Esophagus squamous epithelium (tissue), 5 donors: Measurements from ENCODE around the gene RNF135. TPM values are rescaled to one million over a fixed set of nuclear protein-coding genes. Genes with fewer than 3 reads are reported as not detected.

Experiments used
- DNase-seq: peaks from one replicate; lab custom pipeline; 2025; lab: John Stamatoyannopoulos, UW
- H3K27ac ChIP-seq, 4 donors: fragments of 200-600 bp; sonication (generic); one replicate each; pipeline ENCODE4 v1.5.1; 2016 to 2019; ENCODE audit warnings: mild to moderate bottlenecking in 1 of 4
- H3K27me3 ChIP-seq, 4 donors: fragments of 200-600 bp; sonication (generic); 1 replicate in 3 of 4; 2 replicates in 1 of 4; pipeline versions ENCODE4 v1.5.1 to v1.6.0; 2017 to 2021; ENCODE audit warnings: antibody characterized with exemption in 1 of 4
- H3K36me3 ChIP-seq, 3 donors: fragments of 200-600 bp; sonication (generic); one replicate each; pipeline ENCODE4 v1.5.1; 2016 to 2019
- H3K4me1 ChIP-seq, 3 donors: fragments of 200-600 bp; sonication (generic); one replicate each; pipeline ENCODE4 v1.5.1; 2017 to 2019
- H3K4me3 ChIP-seq, 4 donors: fragments of 200-600 bp; sonication (generic); 1 replicate in 3 of 4; 2 replicates in 1 of 4; pipeline ENCODE4 v1.5.1; 2016 to 2019; ENCODE audit warnings: mild to moderate bottlenecking in 2 of 4, moderate library complexity in 1 of 4
- H3K9me3 ChIP-seq, 3 donors: fragments of 200-600 bp; sonication (generic); one replicate each; pipeline ENCODE4 v1.5.1; 2016 to 2019
- CTCF ChIP-seq, 6 experiments: fragments of 450-650 bp in 4 of 6; fragments of 200-600 bp in 2 of 6; sonication (generic) in 2 of 6; IDR thresholded peaks; one replicate each; pipeline ENCODE4 v1.5.1; 2016 to 2019; ENCODE audit warnings: antibody characterized with exemption in 6 of 6, mild to moderate bottlenecking in 4 of 6, moderate library complexity in 4 of 6
- POLR2A ChIP-seq, 4 donors: fragments of 450-650 bp; IDR thresholded peaks; one replicate each; pipeline ENCODE4 v1.6.1; 2017; ENCODE audit warnings: antibody characterized with exemption in 4 of 4, mild to moderate bottlenecking in 4 of 4, moderate library complexity in 3 of 4
- intact Hi-C: fragments of 100-400 bp; cut with DNase I; formaldehyde crosslinking; loops from one replicate; pipeline ENCODE4 v1.15.0; 2022
- small RNA-seq, 4 donors: library from RNA; depleted of rRNA; stranded (forward); fragments of <200 nt; gene quantifications; one replicate each; pipeline ENCODE3, GENCODE V24; 2016
- total RNA-seq, 4 donors: library from RNA; depleted of rRNA; stranded (reverse); fragments of >200 nt; gene quantifications; one replicate each; pipeline ENCODE4 v1.1.0, GENCODE V29; 2016
- donor health status: DM: yes; HTN: yes; CAD: no.

The RNF135 gene
- total RNA-seq, 4 donors from 2014 or later: 19.7 to 27.1 (median 21.9) TPM

GRCh38 chr17:31048142-31048541 is 77.3 kb downstream of the RNF135 start:
- Histone ChIP-seq H3K27ac (no peak overlapping the region), H3K27me3 (no peaks in the 10 kb centered on the region), H3K4me1 (peaks cover 0 to 20% (median 11%) of the 10 kb centered on the region in 3 donors), H3K4me3 (no peak overlapping the region), H3K36me3 (no peaks in the 10 kb centered on the region), H3K9me3 (no peaks in the 10 kb centered on the region)
- DNase-seq: no peak
- intact Hi-C loops: no loop called here
- TF ChIP-seq CTCF (IDR thresholded peaks at IDR 0.05) (no peak), POLR2A (IDR thresholded peaks at IDR 0.05) (no peak)

GRCh38 chr17:31048780-31049179 is 77.9 kb downstream of the RNF135 start:
- Histone ChIP-seq H3K9me3 (no peaks in the 10 kb centered on the region), H3K4me1 (peaks cover 0 to 26% (median 11%) of the 10 kb centered on the region in 3 donors), H3K36me3 (no peaks in the 10 kb centered on the region), H3K27ac (no peak overlapping the region), H3K4me3 (no peak overlapping the region), H3K27me3 (no peaks in the 10 kb centered on the region)
- DNase-seq: no peak
- intact Hi-C loops: no loop called here
- TF ChIP-seq CTCF (IDR thresholded peaks at IDR 0.05) (no peak), POLR2A (IDR thresholded peaks at IDR 0.05) (no peak)

Small RNAs within 50 kb of the gene (small RNA-seq; reads per million reads assigned to genes)
- gene AC138207.3 (0 reads per million in 4 donors), gene RN7SL138P (0 reads per million in 4 donors)

Other genes starting within 250 kb of the RNF135 start
- gene CRLF3, start 146.3 kb upstream of the RNF135 start, total RNA-seq: 10 to 100 TPM; 13.3 to 27.4 (median 20.4) TPM
- gene ATAD5, start 139.1 kb upstream of the RNF135 start, total RNA-seq: 1 to 10 TPM; 2.5 to 6.7 (median 3.3) TPM
- 10 to 100 TPM in 2 of 4 donors, 1 to 10 TPM in 2; 3.6 to 17.0 (median 9.2) TPM for gene TEFM, start 64.8 kb upstream of the RNF135 start, total RNA-seq
- 10 to 100 TPM in 1 of 4 donors, 1 to 10 TPM in 3; 3.0 to 15.0 (median 9.4) TPM for gene ADAP2, start 49.1 kb upstream of the RNF135 start, total RNA-seq
- 10 to 100 TPM; 15.6 to 48.4 (median 26.9) TPM for gene NF1, start 123.9 kb downstream of the RNF135 start, total RNA-seq